ENCODE measurements around the gene DGKZ. TPM values are rescaled to one million over a fixed set of nuclear protein-coding genes. Genes with fewer than 3 reads are reported as not detected.

Gene DGKZ
- total RNA-seq, 2 experiments from 2014 or later = 159 to 166 TPM

DNA sequence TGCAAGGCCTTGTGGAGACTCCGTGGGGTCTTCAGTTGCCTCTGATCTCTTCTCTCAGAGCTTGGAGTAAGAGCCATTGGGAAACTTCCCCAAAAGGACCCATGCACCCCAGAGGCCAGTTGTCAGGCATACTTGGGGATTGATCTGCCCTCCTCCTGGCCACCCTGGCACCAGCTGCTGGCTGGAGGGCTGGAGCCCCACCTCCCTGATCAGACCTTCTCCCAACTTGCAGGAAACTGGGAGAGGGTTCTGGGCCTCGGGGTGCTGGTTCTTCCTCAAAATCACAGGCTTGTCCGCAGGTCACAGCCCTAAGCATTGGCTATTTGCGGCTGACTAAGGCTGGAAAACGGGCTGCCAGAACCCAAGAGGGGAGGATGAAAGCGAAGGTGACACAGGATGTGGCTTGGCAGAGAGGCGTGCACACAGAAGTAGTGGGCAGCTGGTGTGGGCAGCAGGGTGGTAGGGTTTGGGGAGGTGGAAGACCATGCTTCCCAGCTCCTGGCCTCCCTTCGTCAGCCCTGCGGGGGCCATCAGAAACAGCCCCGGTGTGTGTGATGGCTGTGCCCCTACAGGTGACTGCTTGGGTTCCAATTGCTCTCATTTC, 1.3 kb upstream of the DGKZ start:
- peak overlapping the region; percentile 36 to 51 for H3K27ac ChIP-seq (ENCODE audit: low read depth in 1 of 2, low read length in 2 of 2)
- DNase-seq (peak in 4 of 14 experiments; percentile 19 to 67 (median 52)), ATAC-seq (ENCODE audit: poor library complexity) (no peak)

DNA sequence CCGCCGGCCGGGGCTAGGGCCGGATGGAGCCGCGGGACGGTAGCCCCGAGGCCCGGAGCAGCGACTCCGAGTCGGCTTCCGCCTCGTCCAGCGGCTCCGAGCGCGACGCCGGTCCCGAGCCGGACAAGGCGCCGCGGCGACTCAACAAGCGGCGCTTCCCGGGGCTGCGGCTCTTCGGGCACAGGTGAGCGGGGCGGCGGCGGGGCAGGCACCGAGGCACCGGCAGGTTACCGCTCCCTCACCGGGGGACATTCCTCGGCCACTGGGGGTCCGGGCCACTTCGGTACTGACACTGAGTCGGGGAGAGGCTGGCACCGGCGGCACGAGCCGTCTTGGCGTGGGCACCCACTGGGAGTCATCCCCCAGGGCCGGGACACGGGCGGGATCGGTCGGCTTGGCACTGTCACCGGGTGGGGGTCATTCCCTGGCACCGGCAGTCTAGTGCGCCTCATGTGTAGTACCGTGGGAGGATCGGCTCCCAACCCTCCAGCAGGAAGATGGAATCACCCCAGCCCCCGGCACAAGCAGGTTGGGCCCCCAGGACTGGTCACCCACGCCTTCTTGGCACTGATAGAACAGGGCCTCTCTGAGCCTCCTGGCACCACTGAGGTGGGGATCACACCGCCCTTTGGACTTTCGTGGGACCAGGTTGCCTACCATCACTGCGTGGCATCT, 511 bp downstream of the DGKZ start:
- H3K9me3 Mint-ChIP-seq = no peaks in the 10 kb centered on the region

More for the DNA sequence above, 1.3 kb upstream of the DGKZ start:
- no peaks in the 10 kb centered on the region for H3K27me3 ChIP-seq (ENCODE audit: control insufficient read depth in 1 of 2, insufficient read depth in 2 of 2, low read length in 2 of 2)
- CTCF ChIA-PET = interaction anchor here (1.5 to 5.2 kb wide), 6 partner anchors 12 to 37 kb away, joined by 3 to 34 read pairs (median 9); no protein-coding TSS in a partner anchor
- POLR2A ChIA-PET = interaction anchor here (1.1 to 14.3 kb wide), 5 partner anchors 13 to 214 kb away, joined by 3 to 266 read pairs (median 3); no protein-coding TSS in a partner anchor
- intact Hi-C loops (cut with DNase I, micrococcal nuclease) = loop anchor here (1.0 to 10.0 kb wide), 4 partner anchors 13 to 224 kb away; partner anchors contain the start of gene PHF21A (in 1 of the 2)
- no peaks in the 10 kb centered on the region for H3K9me3 ChIP-seq (ENCODE audit: control insufficient read depth in 1 of 2, insufficient read depth in 1 of 2, low read length in 2 of 2)
- H3K4me1 ChIP-seq (ENCODE audit: insufficient read depth, low read length) = peaks cover 85% of the 10 kb centered on the region
- Mint-ChIP-seq H3K9me3 (no peaks in the 10 kb centered on the region), H3K4me3 (peak overlapping the region; percentile 88), H3K4me1 (ENCODE audit: low read depth) (peaks cover 84% of the 10 kb centered on the region), H3K36me3 (ENCODE audit: low read depth) (peaks cover 23% of the 10 kb centered on the region), H3K27ac (peak overlapping the region; percentile 80), H3K27me3 (no peaks in the 10 kb centered on the region)
- H3K4me3 ChIP-seq (ENCODE audit: low read length) = peak overlapping the region; percentile 61
- peaks cover 7% of the 10 kb centered on the region for H3K36me3 ChIP-seq (ENCODE audit: insufficient read depth, low read length)
- TF ChIP-seq, protein P1, sequence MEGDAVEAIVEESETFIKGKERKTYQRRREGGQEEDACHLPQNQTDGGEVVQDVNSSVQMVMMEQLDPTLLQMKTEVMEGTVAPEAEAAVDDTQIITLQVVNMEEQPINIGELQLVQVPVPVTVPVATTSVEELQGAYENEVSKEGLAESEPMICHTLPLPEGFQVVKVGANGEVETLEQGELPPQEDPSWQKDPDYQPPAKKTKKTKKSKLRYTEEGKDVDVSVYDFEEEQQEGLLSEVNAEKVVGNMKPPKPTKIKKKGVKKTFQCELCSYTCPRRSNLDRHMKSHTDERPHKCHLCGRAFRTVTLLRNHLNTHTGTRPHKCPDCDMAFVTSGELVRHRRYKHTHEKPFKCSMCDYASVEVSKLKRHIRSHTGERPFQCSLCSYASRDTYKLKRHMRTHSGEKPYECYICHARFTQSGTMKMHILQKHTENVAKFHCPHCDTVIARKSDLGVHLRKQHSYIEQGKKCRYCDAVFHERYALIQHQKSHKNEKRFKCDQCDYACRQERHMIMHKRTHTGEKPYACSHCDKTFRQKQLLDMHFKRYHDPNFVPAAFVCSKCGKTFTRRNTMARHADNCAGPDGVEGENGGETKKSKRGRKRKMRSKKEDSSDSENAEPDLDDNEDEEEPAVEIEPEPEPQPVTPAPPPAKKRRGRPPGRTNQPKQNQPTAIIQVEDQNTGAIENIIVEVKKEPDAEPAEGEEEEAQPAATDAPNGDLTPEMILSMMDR (IDR thresholded peaks at IDR 0.05) = no peak

More for the DNA sequence above, 511 bp downstream of the DGKZ start:
- Mint-ChIP-seq H3K27ac (peak overlapping the region; percentile 89), H3K36me3 (ENCODE audit: low read depth) (peaks cover 30% of the 10 kb centered on the region), H3K4me3 (peak overlapping the region; percentile 95), H3K4me1 (ENCODE audit: low read depth) (peaks cover 83% of the 10 kb centered on the region), H3K27me3 (no peaks in the 10 kb centered on the region)
- Histone ChIP-seq H3K36me3 (ENCODE audit: insufficient read depth, low read length) (peaks cover 15% of the 10 kb centered on the region), H3K4me3 (ENCODE audit: low read length) (peak overlapping the region; percentile 99), H3K4me1 (ENCODE audit: insufficient read depth, low read length) (peaks cover 86% of the 10 kb centered on the region), H3K9me3 (ENCODE audit: control insufficient read depth in 1 of 2, insufficient read depth in 1 of 2, low read length in 2 of 2) (no peaks in the 10 kb centered on the region), H3K27me3 (ENCODE audit: control insufficient read depth in 1 of 2, insufficient read depth in 2 of 2, low read length in 2 of 2) (no peaks in the 10 kb centered on the region), H3K27ac (ENCODE audit: low read depth in 1 of 2, low read length in 2 of 2) (peak overlapping the region; percentile 44 to 73)
- ATAC-seq (ENCODE audit: poor library complexity) (no peak), DNase-seq (peak in 3 of 14 experiments; percentile 43 to 55 (median 47))
- TF ChIP-seq, protein P1 (IDR thresholded peaks at IDR 0.05) = no peak
- POLR2A ChIA-PET = interaction anchor here (1.0 to 14.3 kb wide), 10 partner anchors 9 to 246 kb away, joined by 3 to 266 read pairs (median 8); partner anchors contain the start of gene AMBRA1
- intact Hi-C loops (cut with DNase I, micrococcal nuclease) = loop anchor here (1.0 to 10.0 kb wide), 4 partner anchors 15 to 225 kb away; partner anchors contain the start of gene PHF21A (in 1 of the 2)
- CTCF ChIA-PET = interaction anchor here (0.6 to 5.2 kb wide), 14 partner anchors 8 to 258 kb away, joined by 3 to 34 read pairs (median 7); no protein-coding TSS in a partner anchor
